Activated CD8-positive, alpha-beta memory T cell treated with anti-CD3 and anti-CD28 coated beads, Interleukin-2, amount 50 U/mL, for 1 hour (primary cell): ENCODE measurements around the gene TUBB.
A peak's percentile ranks its signal among the peaks of the same experiment; 100 is the strongest.

Experiments
- DNase-seq: peaks from one replicate; pipeline ENCODE4 v3.0.0-alpha.2; 2020; ENCODE audit errors: extremely low read depth

Gene TUBB

DNA sequence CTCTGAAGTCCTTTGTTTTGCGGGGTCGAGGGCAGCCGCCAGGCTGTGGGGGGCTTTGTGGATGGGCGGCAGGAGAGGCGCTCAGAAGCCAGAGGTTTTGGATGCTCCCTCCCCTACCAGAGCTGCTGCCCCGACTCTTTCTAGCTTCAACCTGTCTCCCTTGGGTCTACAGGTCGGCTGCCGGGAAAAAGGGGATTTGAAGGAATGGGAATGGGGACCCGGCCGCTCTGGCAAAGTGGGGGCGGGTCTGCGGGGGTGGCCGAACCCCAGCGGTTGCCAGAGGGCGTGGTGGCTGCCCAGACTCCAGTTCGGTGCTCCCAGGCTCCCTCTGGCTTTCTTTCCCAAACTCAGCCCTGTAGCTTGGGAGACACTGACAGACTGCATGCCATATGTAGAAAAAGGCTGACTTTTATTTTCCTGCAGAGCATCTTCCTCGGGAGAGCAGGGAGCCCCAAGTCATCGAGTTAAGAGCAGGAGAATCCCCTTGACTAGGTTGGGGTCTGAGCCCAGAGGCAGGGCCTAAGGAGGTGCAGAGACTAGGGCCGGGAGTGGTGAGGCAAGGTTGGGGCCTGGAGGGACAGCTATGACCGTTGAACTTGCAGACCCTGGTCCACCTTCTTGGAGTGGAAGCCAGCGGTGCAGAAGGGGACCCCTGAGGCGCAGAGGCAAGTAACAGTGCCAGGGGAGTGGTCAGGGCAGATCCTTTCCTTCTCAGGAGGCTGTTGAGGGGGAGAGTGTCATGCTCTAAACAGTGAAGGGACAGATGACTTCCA lies 32.3 kb upstream of the TUBB start:
- DNase-seq = no peak

DNA sequence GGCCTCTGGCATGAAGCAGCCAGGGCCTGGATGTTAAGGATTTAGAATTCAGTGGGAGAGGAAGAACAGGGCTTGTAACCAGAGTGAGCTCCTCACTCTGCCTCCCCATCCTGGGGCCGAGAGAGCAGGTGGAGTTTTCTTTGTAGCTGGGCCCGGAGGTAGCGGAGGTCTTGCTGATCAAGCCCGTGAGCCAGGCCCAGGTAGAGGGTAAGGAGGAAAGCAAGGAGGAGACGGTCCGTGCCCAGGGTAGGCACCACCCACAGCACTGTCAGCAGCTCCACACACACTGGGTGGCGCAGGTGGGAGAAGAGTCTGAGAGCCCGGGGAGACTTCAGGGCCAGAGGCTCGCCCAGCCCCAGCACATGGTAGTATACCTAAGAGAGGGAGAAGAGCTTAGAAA lies 31.6 kb upstream of the TUBB start:
- no peak for DNase-seq

DNA sequence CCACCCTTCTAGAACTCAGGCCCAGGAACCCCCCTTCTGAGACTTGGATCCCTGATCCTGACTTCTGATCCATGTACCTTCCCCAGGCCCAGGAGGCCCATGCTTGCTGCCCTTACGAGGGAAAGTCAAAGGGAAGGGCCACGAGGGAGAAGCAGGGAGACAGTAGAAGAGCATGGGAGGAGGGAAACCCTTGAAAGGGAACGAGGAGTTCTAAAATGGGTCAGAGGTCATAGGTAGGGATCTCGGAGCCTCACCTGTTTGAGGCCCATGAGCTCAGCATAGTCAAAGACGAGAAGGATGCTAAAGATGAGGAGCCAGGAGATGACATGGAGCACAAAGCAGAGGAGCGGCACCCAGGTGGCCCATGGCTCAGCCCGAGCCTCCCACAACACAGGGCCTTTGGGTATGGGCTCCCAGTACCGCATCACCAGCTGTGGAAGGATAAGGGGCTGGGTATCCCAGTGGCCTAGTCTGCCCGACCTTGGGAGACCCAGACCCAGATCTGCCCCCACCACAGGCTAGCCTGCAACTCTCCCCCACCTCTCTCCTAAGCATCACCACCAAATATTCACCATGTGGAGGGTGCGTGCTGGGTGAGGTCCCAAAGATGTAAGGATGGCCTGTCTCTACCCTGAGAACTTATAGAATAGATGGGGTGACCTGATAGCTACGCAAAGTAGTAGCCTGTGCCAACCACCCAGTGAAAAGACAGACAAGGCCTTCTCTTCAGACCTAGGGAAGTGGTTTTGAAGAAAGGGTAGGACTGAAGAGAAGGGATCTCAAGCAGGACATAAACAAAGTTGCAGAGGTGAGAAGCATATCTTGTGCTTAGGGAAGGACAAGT lies 30.9 kb upstream of the TUBB start:
- DNase-seq = no peak

DNA sequence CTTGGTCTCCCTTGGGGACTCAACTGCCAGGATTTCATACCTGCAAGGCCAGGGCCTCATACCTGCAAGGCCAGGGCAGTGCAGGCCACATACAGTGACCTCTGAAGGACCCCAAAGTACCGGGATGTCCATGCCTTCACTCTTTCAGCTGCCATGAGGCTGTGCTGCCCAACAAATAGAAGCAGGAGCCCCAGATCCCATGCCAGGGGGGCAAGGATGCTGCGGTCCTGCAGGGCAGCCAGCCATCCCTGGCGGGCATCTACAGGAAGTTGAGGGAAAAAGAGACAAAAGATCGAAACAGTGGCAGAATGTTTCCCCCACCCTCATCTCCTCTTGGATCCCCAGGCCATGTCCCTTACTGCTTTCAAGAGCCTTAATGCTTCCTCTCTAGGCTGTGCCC lies 30.2 kb upstream of the TUBB start:
- DNase-seq = no peak

DNA sequence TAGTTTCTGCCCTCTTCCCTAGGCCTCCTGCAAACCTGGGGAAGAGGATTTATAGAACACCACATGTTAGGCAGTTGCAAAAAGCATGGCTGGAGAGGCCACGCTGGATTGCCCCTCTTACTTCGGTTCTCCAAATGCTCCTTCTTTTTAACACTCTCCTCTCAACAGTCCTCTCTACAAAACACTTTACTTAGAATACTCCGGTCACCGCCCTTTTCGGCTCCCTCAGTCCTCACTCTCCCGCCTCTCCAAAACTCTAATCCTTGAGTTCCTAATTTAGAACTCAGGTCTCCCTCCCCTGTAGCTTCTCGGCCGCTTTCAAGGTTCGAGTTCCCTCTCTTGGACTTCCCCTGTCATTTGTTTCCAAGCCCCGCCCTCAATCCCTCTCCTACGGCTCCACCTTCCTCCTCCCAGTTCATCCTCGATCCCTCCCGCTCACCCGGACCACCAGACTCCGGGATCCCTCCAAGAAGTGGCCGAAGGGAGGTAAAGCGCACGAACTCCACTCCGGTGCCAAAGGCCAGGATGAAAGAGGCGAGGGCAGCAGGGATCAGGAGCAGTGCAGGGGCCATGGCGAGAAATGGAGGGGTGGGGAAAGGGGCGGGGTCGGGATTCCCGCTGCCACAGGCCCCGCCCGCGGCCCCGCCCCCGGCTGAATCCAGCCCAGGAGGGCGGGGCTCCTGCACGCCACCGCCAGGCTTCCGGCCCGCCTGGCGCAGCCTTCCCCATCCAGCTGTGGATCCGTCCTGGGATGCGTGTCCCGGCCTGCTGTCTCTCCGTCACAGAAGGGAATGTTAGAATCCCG lies 29.5 kb upstream of the TUBB start, which contains the start of gene NRM:
Gene NRM, minus strand, starts transcription at position 582 of the 805 bp plus-strand sequence. Its CDS starts 10 bp downstream, at position 572.
- DNase-seq = no peak

DNA sequence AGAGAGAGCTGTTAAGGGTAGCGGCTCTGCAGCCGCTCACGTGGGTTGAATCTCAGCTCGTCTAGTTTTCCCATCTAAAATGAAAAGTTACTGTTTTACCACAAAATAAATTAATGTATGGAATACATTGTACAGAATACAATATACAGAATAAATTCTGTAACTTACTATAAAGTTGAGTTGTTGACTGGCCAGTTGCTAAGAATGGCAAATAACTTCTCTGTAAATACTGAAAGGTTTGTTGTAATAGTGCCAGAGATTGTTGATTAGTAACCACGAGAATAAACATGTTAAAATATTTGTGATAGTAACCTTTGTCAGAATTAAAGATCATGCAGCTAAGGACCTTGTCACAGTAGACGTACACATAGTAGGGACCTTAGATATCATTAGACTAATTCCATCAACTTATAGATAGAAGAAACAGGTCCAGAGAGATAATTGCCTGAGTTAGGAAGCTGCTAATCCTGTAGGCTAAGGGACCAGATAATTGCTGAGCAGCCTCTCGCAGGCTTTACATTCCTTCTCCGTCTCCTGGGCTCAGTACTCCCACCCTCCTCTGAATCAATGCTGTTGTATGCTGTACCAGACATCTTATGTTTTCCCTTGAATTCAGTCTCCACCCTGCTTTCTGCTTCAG lies 28.8 kb upstream of the TUBB start:
- DNase-seq = no peak

DNA sequence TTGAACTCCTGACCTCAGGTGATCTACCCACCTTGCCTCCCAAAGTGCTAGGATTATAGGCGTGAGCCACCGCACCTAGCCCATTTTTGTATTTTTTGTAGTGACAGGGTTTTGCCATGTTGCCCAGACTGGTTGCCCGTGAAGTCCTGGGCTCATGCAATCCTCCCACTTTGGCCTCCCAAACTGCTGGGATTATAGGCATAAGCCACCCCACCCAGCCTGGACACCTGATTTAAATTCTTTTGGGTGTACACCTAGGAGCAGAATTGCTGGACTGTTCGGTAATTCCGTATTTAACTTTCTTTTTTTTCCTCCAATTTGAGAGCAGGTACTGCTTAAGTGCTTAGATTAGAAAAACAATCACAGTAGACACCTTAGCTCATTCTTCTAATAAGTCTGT lies 23.7 kb upstream of the TUBB start:
- DNase-seq = no peak

DNA sequence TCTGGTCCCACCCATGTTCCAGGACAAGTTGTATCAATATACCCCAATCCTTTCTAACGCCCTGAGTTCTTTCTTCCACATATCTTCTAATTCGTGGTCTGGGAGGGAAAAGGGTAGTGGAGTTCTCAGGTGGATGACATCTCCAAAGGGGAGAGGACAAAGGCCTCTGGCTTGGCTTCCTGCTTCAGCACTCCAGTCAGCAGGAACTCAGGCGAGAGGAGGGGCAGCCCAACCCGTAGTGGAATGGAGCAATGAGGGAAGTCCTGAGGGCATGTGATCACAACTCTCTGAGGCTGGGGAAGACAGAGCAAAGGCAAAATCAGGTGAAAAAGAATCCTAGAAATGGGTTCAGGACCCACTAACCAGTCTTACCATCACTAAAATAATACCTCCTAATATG lies 19.8 kb upstream of the TUBB start:
- DNase-seq = no peak

DNA sequence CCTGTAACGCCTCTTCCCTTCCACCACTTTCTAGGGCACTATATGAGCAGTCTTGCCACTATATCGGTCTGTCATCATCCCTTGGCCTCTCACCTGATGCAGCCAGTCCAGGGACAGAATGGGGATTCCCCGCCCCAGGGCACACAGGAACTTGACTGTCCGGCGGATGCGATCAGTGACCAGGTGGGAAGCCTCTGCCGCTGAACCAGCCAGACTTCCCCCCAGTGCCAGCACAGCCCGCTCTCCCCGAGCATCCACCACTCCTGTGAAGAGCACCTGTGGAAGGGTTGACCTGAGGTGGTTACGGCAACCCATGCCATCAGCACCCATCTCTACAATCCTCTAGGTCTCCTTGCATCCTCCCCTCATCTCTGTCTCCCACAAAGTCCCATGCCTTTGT lies 17.1 kb upstream of the TUBB start:
- DNase-seq = no peak

DNA sequence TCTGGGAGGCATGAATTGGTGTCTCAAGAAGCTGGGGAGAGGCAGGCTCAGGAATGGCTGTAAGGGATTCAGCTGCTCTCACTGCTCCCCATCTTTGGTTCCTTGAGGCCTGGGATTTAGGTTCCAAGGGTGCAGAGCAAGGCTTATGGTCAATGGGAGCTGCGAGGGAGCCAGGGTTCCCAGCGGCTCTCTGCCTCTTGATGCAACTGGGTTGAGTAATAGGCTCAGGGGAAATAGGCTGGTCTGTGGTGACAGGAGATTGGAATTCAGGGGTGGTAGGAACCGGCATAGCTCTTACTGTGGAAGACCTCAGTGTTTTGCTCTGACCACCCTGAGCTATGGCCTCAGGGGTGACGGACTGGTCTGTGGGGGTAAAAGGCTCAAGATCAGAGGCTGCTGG lies 16.3 kb upstream of the TUBB start:
- DNase-seq = no peak

DNA sequence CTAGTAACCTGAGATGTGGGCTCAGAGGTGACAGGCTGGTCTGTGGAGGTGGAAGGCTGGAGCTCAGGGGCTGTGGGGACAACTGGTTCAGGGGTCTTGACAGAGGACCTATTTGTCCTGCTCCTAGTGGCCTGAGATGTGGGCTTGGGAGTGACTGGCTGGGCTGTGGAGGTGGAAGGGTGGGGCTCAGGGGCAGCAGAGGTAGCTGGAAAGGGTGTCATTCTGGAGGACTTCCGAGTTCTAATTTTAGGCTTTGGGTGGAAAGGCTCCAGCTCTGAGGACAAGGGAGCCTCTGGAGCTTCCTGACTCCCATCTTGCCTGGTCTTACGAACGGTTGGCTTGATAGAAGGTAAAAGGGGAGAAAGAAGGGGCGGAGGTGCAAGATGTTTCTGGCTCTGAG lies 14.5 kb upstream of the TUBB start:
- DNase-seq = no peak

DNA sequence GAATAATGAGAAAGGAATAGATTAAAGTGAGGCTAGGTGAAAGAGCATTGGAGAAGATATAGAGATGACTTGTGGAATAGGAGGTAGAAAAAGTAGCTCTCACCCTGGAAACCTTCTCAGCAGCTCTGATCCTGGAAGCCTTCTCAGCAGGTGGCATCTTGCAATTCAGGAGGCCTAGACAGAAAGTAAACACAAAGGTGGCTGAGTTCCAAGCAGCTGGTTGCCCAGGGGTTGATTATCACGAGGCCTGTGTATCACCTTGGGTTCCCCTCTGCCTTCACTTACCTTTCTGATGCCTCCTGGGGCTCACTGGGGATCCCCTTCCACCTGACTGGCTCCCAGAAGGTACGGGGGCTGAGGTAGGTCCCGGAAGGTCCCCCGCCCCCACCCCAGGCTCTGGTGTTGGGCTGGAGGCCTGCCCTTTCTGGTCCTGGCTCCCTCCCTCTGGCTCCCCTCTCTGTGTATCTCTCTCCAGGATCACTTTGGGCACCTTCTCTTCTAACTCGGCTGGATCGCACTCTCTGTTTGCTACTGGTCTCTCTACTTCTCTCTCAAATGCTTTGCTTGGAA lies 12.8 kb upstream of the TUBB start:
- DNase-seq = no peak

DNA sequence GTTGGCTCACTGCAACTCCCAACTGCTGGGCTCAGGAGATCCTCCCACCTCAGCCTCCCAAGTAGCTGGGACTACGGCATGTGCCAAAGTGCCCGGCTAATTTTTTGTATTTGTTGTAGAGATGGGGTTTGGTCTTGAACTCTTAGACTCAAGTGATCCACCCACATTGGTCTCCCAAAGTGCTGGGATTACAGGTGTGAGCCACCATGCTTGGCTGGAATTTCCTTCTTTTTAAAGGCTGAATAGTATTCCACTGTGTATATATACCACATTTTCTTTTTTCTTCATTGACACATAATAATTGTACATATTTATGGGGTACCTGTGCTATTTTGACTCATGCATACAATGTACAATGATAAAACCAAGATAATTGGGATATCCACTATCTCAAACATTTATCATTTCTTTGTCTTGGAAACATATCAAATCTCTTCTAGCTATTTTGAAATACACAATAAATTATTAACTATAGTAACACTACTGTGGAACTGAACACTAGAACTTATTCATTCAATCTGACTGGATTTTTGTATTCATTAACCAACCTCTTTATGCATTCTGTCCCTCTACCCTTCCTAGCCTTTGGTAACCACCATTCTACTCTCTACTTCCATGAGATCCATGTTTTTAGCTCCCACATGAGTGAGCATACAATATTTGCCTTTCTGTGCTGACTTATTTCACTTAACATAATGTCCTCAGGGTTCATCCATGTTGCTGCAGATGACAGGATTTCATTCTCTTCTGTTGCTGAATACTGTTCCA lies 10.9 kb upstream of the TUBB start:
- DNase-seq = no peak

DNA sequence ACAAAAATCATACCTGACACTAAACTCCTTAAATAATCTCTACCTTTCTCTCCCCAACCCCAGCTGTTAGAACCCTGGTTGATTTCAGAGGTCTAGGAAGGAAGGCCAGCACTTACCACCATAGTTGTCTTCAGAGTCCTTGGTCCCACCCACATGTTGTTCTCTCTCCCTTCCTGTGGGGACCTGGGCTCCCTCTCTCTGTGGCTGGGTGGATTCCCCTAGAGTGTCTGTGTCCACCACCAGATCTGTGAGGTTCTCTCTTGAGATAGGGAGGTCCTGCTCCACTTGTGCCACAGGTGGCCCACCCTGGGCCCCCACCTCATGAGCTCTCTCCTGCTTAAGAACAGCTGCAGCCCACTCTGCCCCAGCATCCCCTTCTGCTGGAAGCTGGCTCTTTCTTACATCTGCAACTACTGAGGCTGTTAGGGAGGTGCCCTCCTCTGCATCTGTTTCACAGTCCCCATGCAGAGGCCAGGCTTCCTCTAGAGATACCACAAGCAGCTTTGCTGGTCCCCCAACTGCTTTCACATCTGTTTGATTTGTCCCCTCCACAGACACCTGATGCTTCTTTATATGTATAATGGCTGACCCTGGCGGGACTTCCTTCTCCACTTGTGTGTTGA lies 8.3 kb upstream of the TUBB start:
- no peak for DNase-seq

DNA sequence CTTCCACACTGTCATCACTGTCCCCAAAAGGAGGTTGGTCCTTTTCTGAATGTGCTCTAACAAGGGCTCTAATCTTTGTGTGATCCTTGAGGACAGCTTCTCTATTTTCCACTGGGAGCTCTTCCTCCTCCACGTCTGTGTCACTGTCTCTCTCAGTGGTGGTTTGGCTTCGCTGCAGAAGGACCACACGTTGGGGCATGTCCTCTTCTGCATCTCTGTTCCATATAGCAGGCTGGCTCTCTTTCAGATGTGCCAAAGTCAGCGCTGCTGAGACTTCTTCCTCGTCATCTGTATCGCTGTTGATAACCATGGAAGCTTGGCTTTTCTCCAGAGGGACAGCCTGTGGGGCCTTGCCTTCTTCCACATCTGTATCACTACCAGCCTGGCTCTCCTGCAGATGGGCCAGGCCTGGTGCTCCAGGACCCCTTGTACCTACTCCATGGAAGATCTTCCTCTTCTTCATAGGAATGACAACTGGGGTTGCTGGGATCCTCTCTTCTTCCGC lies 7.7 kb upstream of the TUBB start:
- DNase-seq = no peak

DNA sequence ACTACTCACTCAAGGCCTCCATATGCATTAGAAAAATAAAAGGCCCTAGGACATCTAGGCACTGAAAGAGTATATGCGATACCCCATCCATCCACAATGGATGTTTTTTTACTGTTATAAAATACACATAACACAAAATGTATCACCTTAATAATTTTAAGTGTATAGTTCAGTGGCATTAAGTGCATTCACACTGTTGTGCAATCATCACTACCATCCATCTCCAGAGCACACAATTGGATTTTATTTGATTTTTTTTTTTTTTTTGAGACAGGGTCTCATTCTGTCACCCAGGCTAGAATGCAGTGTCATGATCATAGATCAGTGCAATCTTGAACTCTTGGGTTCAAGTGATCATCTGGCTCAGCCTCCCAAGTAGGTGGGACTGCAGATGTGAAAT lies 5.9 kb upstream of the TUBB start:
- no peak for DNase-seq

DNA sequence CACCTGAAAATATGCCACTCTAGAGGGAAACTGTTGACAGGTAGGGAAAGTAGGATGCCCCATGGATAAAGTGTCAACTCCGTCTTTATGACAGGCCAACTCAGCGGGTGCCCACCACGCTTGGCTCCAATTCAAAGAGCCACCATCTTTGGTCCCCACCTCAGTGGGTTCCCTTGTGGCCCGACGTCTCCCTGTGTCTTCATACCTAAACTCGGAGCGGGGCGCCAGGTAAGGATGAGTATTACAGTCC lies 3.3 kb upstream of the TUBB start:
- no peak for DNase-seq

DNA sequence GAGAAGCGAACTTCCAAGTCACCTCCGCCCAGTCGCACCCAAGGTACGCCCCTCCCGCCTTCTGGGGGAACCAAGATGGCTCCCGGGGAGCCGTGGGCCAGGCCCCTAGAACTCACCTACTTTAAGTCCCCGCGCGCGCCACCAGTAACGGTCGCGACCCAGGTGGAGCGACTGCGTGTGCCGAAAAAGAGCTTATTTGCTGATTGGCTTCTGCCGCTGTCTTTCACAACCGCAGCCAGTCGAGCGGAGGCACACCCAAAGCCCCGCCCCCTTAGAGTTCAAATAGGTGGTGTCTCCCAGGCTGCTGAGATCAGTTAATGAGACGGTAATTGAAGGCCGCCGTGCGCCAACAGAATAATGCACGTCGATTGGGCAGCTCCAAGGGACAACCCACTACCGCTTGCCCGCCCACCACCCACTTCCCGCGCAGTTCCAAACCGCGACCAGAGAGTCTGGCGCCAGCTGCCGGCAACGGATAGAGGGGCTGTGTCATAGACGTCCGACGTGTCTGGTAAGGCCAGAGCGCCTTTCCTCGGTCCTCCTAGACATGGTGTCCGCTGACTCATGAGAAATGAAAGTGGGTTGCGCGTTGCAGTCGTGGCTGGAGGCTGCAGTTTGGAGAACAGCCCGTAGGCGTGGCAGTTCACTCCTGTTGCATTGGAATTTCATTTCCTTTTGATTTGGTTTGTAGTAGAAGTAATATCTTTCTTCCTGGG lies 2.9 kb upstream of the TUBB start, which contains the start of gene MDC1:
Gene MDC1, minus strand, starts transcription at position 153 of the 716 bp plus-strand sequence. CDS start 2,106 bp downstream, outside the sequence.
- peak; percentile 100 for DNase-seq
